ENCODE data around the gene DNAAF2. TPM values are rescaled to one million over a fixed set of nuclear protein-coding genes. Genes with fewer than 3 reads are reported as not detected.

DNAAF2 gene

Small RNA genes within 50 kb of the gene (small RNA-seq; reads per million reads assigned to genes)
- not detected for gene AL139099.3 (ENCODE audit: insufficient read depth)
- not detected for gene AL139099.4 (ENCODE audit: insufficient read depth)
- not detected for gene RF00019 (ENCODE audit: insufficient read depth)
- not detected for gene RNU6ATAC30P (ENCODE audit: insufficient read depth)

Measured in mesendoderm (in vitro differentiated cells).